Uterus (tissue), 2 donors: ENCODE results near the gene LRBA.

Source experiments
- CTCF ChIP-seq, 4 experiments: fragments of 200-600 bp in 2 of 4; fragments of 450-650 bp in 2 of 4; sonication (generic) in 2 of 4; IDR thresholded peaks; one replicate each; pipeline ENCODE4 v1.5.1; 2016 to 2019; ENCODE audit warnings: antibody characterized with exemption in 4 of 4, mild to moderate bottlenecking in 2 of 4, moderate library complexity in 1 of 4
- POLR2A ChIP-seq, 2 donors: fragments of 450-650 bp; IDR thresholded peaks; one replicate each; pipeline ENCODE4 v1.6.1; 2016; ENCODE audit warnings: antibody characterized with exemption in 2 of 2, mild to moderate bottlenecking in 1 of 2, moderate library complexity in 1 of 2

- TF ChIP-seq CTCF (IDR thresholded peaks at IDR 0.05) (no peak), POLR2A (IDR thresholded peaks at IDR 0.05) (no peak)
These were observed 230.8 kb downstream of the LRBA start for GRCh38 chr4:150784305-150784704.
